Ascending aorta (tissue), 2 donors: ENCODE measurements around the gene SCYL1. TPM values are rescaled to one million over a fixed set of nuclear protein-coding genes. Genes with fewer than 3 reads are reported as not detected.

Experiments used
- DNase-seq, 2 donors: peaks; one replicate each; pipeline ENCODE4 v3.0.0-alpha.2; 2019; ENCODE audit warnings: low spot score in 2 of 2
- H3K27ac ChIP-seq, 2 donors: fragments of 200-600 bp; sonication (generic); one replicate each; pipeline ENCODE4 v1.5.1; 2016 to 2017; ENCODE audit warnings: mild to moderate bottlenecking in 1 of 2
- H3K27me3 ChIP-seq: fragments of 200-600 bp; sonication (generic); one replicate; pipeline ENCODE4 v1.5.1; 2017
- H3K36me3 ChIP-seq, 2 donors: fragments of 200-600 bp; sonication (generic); one replicate each; pipeline ENCODE4 v1.5.1; 2016
- H3K4me1 ChIP-seq, 2 donors: fragments of 200-600 bp; sonication (generic); one replicate each; pipeline ENCODE4 v1.5.1; 2016 to 2017; ENCODE audit warnings: mild to moderate bottlenecking in 1 of 2
- H3K4me3 ChIP-seq, 2 donors: fragments of 200-600 bp; sonication (generic); one replicate each; pipeline ENCODE4 v1.5.1; 2016 to 2017; ENCODE audit warnings: mild to moderate bottlenecking in 1 of 2
- H3K9me3 ChIP-seq, 2 donors: fragments of 200-600 bp; sonication (generic); one replicate each; pipeline ENCODE4 v1.5.1; 2016
- CTCF ChIP-seq, 3 experiments: fragments of 200-600 bp in 2 of 3; fragments of 450-650 bp in 1 of 3; sonication (generic) in 2 of 3; IDR thresholded peaks; one replicate each; pipeline ENCODE4 v1.5.1; 2016 to 2019; ENCODE audit warnings: antibody characterized with exemption in 3 of 3, mild to moderate bottlenecking in 1 of 3, moderate library complexity in 1 of 3
- intact Hi-C: fragments of 100-400 bp; cut with DNase I; formaldehyde crosslinking; loops from one replicate; pipeline ENCODE4 v1.15.1; 2023
- total RNA-seq: library from RNA; depleted of rRNA; stranded (reverse); fragments of >200 nt; gene quantifications from one replicate; pipeline ENCODE4 v1.1.0, GENCODE V29; 2016

Gene SCYL1
- total RNA-seq, 1 donor from 2014 or later: 220 TPM

GRCh38 chr11:65498977-65499712, 25.7 kb upstream of the SCYL1 start, which contains the start of gene MALAT1:
Gene MALAT1, plus strand, starts transcription at chr11:65499045.
- no peaks in the 10 kb centered on the region for H3K27me3 ChIP-seq
- H3K27ac ChIP-seq: peak within 1 kb of the TSS; percentile 95 to 99
- H3K4me3 ChIP-seq: peak within 1 kb of the TSS; percentile 62 to 67
- DNase-seq: peak in 1 of 2 donors; percentile 96
- TF ChIP-seq CTCF (IDR thresholded peaks at IDR 0.05): no peak
- H3K4me1 ChIP-seq: peaks cover 19 to 26% of the 10 kb centered on the region in 2 donors
- intact Hi-C loops: loop anchor here (2.0 kb wide), 1 partner anchor 76 kb away; the partner anchor contains the start of gene NEAT1
- no peaks in the 10 kb centered on the region for H3K9me3 ChIP-seq
- peaks cover 34 to 42% of the 10 kb centered on the region in 2 donors for H3K36me3 ChIP-seq

GRCh38 chr11:65499713-65500386, 25.0 kb upstream of the SCYL1 start:
- Histone ChIP-seq H3K36me3 (peaks cover 41 to 49% of the 10 kb centered on the region in 2 donors), H3K27me3 (no peaks in the 10 kb centered on the region), H3K9me3 (no peaks in the 10 kb centered on the region), H3K4me3 (peak overlapping the region; percentile 62 to 67), H3K4me1 (peaks cover 12 to 19% of the 10 kb centered on the region in 2 donors), H3K27ac (peak overlapping the region; percentile 95 to 99)
- no peak for TF ChIP-seq CTCF (IDR thresholded peaks at IDR 0.05)
- intact Hi-C loops: loop anchor here (2.0 kb wide), 1 partner anchor 77 kb away; the partner anchor contains the start of gene NEAT1
- no peak for DNase-seq

GRCh38 chr11:65500387-65501185, 24.3 kb upstream of the SCYL1 start:
- Histone ChIP-seq H3K36me3 (peaks cover 48 to 56% of the 10 kb centered on the region in 2 donors), H3K9me3 (no peaks in the 10 kb centered on the region), H3K27me3 (no peaks in the 10 kb centered on the region), H3K4me3 (peak overlapping the region; percentile 62 to 67), H3K4me1 (peaks cover 8 to 17% of the 10 kb centered on the region in 2 donors), H3K27ac (peak overlapping the region; percentile 95 to 99)
- no peak for DNase-seq
- intact Hi-C loops: no loop called here
- TF ChIP-seq CTCF (IDR thresholded peaks at IDR 0.05): no peak

- intact Hi-C loops: no loop called here
- DNase-seq: no peak
- TF ChIP-seq CTCF (IDR thresholded peaks at IDR 0.05): no peak
- Histone ChIP-seq H3K4me3 (peak overlapping the region; percentile 62 to 67), H3K27me3 (no peaks in the 10 kb centered on the region), H3K4me1 (peaks cover 7 to 16% of the 10 kb centered on the region in 2 donors), H3K9me3 (no peaks in the 10 kb centered on the region), H3K36me3 (peaks cover 53 to 62% of the 10 kb centered on the region in 2 donors), H3K27ac (peak overlapping the region; percentile 95 to 99)
Measured at GRCh38 chr11:65501186-65501471, 23.8 kb upstream of the SCYL1 start.

GRCh38 chr11:65501472-65502273, 23.2 kb upstream of the SCYL1 start:
- intact Hi-C loops: no loop called here
- peak overlapping the region; percentile 95 to 99 for H3K27ac ChIP-seq
- no peaks in the 10 kb centered on the region for H3K27me3 ChIP-seq
- H3K9me3 ChIP-seq: no peaks in the 10 kb centered on the region
- DNase-seq: no peak
- peaks cover 9 to 18% of the 10 kb centered on the region in 2 donors for H3K4me1 ChIP-seq
- H3K4me3 ChIP-seq: peak overlapping the region; percentile 62 to 67
- TF ChIP-seq CTCF (IDR thresholded peaks at IDR 0.05): no peak
- peaks cover 58 to 67% of the 10 kb centered on the region in 2 donors for H3K36me3 ChIP-seq
